ENCODE measurements around the gene MRPS34.

MRPS34 gene

GRCh38 chr16:1767116-1767994, 5.6 kb downstream of the MRPS34 start:
- no peak overlapping the region for H3K4me3 ChIP-seq (ENCODE audit: low read depth, low read length)
- H3K4me1 ChIP-seq (ENCODE audit: control insufficient read depth, insufficient read depth, low read length) = peaks cover 3% of the 10 kb centered on the region; the same call in 1 of the 2 replicates
- TF ChIP-seq ZBTB8A (tag by site-specific recombination; IDR thresholded peaks at IDR 0.05) = no peak
- no peak for TF ChIP-seq TSHZ1 (tag by site-specific recombination; IDR thresholded peaks at IDR 0.05; ENCODE audit: borderline replicate concordance)
- no peak for TF ChIP-seq HOXA7 (CRISPR knock-in tag; IDR thresholded peaks at IDR 0.05; ENCODE audit: borderline replicate concordance)
- TF ChIP-seq ZNF10 (tag by site-specific recombination; IDR thresholded peaks at IDR 0.05) = peak; percentile 42; the same call in 1 of the 2 replicates
- peak; percentile 68; the same call in 1 of the 2 replicates for TF ChIP-seq BCL11B (tag by site-specific recombination; IDR thresholded peaks at IDR 0.05; ENCODE audit: low read depth)
- TF ChIP-seq ZNF596 (tag by site-specific recombination; IDR thresholded peaks at IDR 0.05) = no peak
- TF ChIP-seq ZNF692 (tag by site-specific recombination; IDR thresholded peaks at IDR 0.05) = 0 out of 2 replicates have a peak, but pooled peaks have one; percentile 22
- TF ChIP-seq ZNF426 (tag by site-specific recombination; IDR thresholded peaks at IDR 0.05) = no peak
- no peak for TF ChIP-seq ZSCAN18 (tag by site-specific recombination; IDR thresholded peaks at IDR 0.05)
- ChIA-PET POLR2A (interaction anchor here (1.7 to 6.0 kb wide), 2 partner anchors 14 to 61 kb away, joined by 5 to 113 read pairs; partner anchors contain the start of genes MAPK8IP3, NUBP2 and SPSB3), CTCF (no interaction called here)
- peaks cover 0 to 87% of the 10 kb centered on the region in 2 experiments; a peak in 1 of 3 replicates for H3K36me3 ChIP-seq (ENCODE audit: control insufficient read depth in 2 of 2, insufficient read depth in 1 of 2, low read length in 2 of 2)
- H3K9me3 ChIP-seq (ENCODE audit: control insufficient read depth, insufficient read depth, low read depth, low read length) = no peaks in the 10 kb centered on the region
- H3K27ac ChIP-seq (ENCODE audit: extremely low read depth, low read depth, low read length) = no peak overlapping the region

DNA sequence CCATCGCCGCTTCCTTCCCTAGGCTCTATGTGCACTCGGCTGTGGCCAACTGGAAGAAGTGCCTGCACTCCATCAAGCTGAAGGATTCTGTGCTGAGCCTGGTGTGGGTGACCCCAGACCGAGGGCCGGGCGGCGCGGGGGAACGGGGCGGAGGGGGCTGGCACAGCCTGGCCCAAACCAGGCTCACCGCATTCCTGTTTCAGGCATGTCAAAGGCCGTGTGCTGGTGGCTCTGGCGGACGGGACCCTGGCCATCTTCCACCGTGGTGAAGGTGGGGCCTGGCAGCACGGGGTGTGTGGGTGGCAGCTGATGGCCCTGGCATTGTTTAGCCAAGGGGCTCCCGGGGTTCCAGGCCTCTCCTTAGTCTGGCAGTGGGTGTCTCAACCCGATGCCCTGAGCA, 6.2 kb downstream of the MRPS34 start:
- H3K4me1 ChIP-seq (ENCODE audit: control insufficient read depth, insufficient read depth, low read length) = peaks cover 3% of the 10 kb centered on the region; the same call in 1 of the 2 replicates

DNA sequence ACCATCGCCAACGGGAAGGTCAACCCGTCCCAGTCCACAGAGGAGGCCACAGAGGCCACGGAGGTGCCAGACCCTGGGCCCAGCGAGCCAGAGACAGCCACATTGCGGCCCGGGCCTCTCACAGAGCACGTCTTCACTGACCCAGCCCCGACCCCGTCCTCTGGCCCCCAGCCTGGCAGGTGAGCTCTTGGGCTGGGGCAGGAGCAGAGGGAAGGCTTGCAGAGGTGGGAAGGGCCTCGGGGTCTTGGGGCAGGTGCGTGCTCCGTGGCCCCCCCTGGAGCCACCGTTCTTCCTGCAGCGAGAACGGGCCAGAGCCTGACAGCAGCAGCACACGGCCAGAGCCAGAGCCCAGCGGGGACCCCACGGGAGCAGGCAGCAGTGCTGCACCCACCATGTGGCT, 6.7 kb downstream of the MRPS34 start:
- ChIA-PET POLR2A (no interaction called here), CTCF (no interaction called here)
- Histone ChIP-seq H3K27ac (ENCODE audit: extremely low read depth, low read depth, low read length) (no peak overlapping the region), H3K4me1 (ENCODE audit: control insufficient read depth, insufficient read depth, low read length) (peaks cover 3% of the 10 kb centered on the region; the same call in 1 of the 2 replicates), H3K36me3 (ENCODE audit: control insufficient read depth in 2 of 2, insufficient read depth in 1 of 2, low read length in 2 of 2) (peaks cover 0 to 89% of the 10 kb centered on the region in 2 experiments; a peak in 1 of 3 replicates), H3K9me3 (ENCODE audit: control insufficient read depth, insufficient read depth, low read depth, low read length) (no peaks in the 10 kb centered on the region), H3K4me3 (ENCODE audit: low read depth, low read length) (no peak overlapping the region)
- TF ChIP-seq ZNF155 (tag by site-specific recombination; IDR thresholded peaks at IDR 0.05) = no peak
- TF ChIP-seq, protein P1, sequence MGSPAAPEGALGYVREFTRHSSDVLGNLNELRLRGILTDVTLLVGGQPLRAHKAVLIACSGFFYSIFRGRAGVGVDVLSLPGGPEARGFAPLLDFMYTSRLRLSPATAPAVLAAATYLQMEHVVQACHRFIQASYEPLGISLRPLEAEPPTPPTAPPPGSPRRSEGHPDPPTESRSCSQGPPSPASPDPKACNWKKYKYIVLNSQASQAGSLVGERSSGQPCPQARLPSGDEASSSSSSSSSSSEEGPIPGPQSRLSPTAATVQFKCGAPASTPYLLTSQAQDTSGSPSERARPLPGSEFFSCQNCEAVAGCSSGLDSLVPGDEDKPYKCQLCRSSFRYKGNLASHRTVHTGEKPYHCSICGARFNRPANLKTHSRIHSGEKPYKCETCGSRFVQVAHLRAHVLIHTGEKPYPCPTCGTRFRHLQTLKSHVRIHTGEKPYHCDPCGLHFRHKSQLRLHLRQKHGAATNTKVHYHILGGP (tag by site-specific recombination; IDR thresholded peaks at IDR 0.05) = no peak
- no peak for TF ChIP-seq ZNF169 (tag by site-specific recombination; IDR thresholded peaks at IDR 0.05)
- TF ChIP-seq, protein P2, sequence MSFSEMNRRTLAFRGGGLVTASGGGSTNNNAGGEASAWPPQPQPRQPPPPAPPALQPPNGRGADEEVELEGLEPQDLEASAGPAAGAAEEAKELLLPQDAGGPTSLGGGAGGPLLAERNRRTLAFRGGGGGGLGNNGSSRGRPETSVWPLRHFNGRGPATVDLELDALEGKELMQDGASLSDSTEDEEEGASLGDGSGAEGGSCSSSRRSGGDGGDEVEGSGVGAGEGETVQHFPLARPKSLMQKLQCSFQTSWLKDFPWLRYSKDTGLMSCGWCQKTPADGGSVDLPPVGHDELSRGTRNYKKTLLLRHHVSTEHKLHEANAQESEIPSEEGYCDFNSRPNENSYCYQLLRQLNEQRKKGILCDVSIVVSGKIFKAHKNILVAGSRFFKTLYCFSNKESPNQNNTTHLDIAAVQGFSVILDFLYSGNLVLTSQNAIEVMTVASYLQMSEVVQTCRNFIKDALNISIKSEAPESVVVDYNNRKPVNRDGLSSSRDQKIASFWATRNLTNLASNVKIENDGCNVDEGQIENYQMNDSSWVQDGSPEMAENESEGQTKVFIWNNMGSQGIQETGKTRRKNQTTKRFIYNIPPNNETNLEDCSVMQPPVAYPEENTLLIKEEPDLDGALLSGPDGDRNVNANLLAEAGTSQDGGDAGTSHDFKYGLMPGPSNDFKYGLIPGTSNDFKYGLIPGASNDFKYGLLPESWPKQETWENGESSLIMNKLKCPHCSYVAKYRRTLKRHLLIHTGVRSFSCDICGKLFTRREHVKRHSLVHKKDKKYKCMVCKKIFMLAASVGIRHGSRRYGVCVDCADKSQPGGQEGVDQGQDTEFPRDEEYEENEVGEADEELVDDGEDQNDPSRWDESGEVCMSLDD (tag by site-specific recombination; IDR thresholded peaks at IDR 0.05) = no peak
- no peak for TF ChIP-seq ZBTB7A (tag by site-specific recombination; IDR thresholded peaks at IDR 0.05; ENCODE audit: low read depth)
- no peak for TF ChIP-seq ZNF785 (tag by site-specific recombination; IDR thresholded peaks at IDR 0.05)
- no peak for TF ChIP-seq ZNF426 (tag by site-specific recombination; IDR thresholded peaks at IDR 0.05)
- no peak for TF ChIP-seq ZNF37A (tag by site-specific recombination; IDR thresholded peaks at IDR 0.05)
- no peak for TF ChIP-seq ZNF354C (tag by site-specific recombination; IDR thresholded peaks at IDR 0.05; ENCODE audit: borderline replicate concordance, low read depth)

More for the DNA sequence above, 6.2 kb downstream of the MRPS34 start:
- no peaks in the 10 kb centered on the region for H3K9me3 ChIP-seq (ENCODE audit: control insufficient read depth, insufficient read depth, low read depth, low read length)
- TF ChIP-seq ZNF146 (tag by site-specific recombination; IDR thresholded peaks at IDR 0.05) (no peak), ZFHX2 (tag by site-specific recombination; conservative IDR thresholded peaks at IDR 0.05) (peak; percentile 38)
- no peak overlapping the region for H3K4me3 ChIP-seq (ENCODE audit: low read depth, low read length)
- ChIA-PET CTCF (no interaction called here), POLR2A (no interaction called here)
- no peak overlapping the region for H3K27ac ChIP-seq (ENCODE audit: extremely low read depth, low read depth, low read length)
- H3K36me3 ChIP-seq (ENCODE audit: control insufficient read depth in 2 of 2, insufficient read depth in 1 of 2, low read length in 2 of 2) = peaks cover 0 to 87% of the 10 kb centered on the region in 2 experiments; a peak in 1 of 3 replicates
